ENCODE measurements around the gene POU5F1.
"Not testable (repeated sequence)": the region's sequence is repeated elsewhere in the genome, so short reads cannot be mapped to it uniquely, and the experiment has no call there.

The POU5F1 gene

DNA sequence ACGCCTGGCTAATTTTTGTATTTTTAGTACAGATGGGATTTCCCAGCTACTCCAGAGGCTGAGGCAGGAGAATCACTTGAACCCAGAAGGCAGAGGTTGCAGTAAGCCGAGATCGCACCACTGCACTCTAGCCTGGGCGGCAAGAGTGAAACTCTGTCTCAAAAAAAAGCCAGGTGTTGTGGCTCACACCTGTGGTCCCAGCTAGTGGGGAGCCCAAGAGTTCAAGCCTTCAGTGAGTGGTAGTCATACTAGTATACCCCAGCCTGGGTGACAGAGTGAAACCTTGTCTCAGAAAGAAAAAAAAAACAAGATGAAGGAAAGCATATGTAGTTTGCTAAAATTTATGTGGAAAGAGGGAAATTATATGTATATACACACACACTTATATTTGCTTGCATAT is 20.0 kb upstream of the POU5F1 start:
- no peak for DNase-seq

DNA sequence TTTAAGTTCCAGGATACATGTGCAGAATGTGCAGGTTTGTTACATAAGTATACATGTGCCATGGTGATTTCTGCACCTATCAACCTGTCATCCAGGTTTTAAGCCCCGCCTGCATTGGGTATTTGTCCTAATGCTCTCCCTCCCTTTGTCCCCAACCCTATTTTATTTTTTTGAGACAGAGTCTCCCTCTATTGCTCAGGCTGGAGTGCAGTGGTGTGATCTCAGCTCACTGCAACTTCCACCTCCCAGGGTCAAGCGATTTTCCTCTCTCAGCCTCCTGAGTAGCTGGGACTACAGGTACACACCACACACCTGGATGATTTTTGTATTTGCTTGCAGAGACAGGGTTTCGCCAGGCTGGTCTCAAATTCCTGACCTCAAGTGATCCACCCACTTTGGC is 18.7 kb upstream of the POU5F1 start:
- not testable (repeated sequence) for DNase-seq

DNA sequence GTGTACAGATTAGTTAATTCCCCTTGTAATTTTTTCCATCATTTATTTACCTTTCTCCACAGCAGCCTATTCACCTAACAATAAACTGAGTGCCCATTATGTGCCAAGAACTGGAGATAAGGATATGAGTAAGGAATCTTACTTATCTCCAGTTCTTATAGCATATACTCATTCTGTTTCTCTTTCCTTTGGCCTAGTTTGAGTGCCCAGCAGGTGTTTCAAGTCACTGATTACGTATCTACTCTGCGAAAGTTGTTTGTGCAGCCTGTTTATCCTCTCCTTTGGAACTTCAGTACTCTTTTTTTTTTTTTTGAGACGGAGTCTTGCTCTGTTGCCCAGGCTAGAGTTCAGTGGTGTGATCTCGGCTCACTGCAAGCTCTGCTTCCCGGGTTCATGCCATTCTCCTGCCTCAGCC is 17.3 kb upstream of the POU5F1 start:
- DNase-seq: no peak

DNA sequence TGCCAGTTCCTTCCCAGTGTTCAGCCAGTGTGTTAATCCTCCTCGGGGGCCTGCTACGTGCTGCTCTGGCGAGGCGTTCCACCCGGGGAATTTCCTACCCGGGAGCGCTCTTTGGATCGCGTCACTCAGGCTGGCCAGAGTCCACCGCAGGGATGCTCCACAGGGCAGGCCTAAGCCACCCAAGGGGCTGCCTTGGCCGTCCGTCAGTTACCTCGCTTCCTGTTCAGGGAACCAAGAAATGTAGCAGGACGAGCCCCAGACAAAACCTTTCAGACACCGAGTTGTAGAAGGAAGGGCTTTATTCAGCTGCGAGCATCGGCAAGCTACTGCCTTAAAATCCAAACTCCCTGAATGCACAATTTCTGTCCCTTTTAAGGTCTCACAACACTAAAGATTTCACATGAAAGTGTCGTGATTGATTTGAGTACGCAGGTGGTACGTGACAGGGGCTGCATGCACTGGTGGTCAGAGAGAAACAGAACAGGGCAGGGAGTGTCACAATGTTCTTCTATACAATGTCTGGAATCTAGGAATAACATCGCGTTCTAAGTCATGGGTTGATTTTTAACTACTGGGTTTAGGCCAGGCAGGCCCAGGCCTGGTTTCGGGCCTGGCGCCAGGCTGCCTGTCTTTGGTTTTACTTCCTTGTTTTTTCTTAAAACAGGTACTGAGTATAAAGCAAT is 15.7 kb upstream of the POU5F1 start:
- no peak for DNase-seq

DNA sequence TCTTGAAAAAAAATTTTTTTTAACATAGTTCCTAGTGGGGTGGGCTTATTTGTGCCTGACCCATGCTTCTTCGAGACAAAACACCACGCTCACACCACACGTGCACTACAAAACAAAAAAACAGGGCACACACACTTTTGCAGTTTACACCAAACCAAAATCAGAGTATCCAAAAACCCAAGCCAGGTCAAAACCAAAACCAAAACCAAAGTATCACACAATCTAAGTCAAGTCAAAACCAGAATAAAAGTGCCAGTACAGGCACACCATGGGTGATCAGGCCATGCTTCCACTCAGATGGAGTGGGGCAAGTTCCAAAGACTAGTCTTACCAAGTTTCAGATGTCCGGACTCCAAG is 15.2 kb upstream of the POU5F1 start:
- DNase-seq: not testable (repeated sequence)

DNA sequence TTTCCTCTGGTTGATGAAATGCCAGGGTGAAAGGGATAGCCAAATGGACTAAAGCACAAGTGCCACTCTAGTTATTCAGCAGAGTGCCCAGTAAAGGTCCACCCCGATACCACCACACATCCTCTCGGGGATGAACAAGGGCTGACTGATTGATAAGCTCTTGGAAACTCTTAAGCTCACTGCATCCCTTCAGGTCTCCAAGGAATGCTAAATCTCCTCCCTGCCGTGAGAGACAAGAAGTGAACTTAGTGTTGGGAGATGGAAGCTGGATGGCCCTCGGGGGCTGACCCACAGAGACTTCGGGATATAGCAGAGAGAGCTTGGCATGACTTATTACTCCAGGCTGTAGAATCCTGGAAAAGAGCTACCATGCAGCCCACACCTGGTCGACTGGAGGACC is 13.4 kb upstream of the POU5F1 start:
- not testable (repeated sequence) for DNase-seq

DNA sequence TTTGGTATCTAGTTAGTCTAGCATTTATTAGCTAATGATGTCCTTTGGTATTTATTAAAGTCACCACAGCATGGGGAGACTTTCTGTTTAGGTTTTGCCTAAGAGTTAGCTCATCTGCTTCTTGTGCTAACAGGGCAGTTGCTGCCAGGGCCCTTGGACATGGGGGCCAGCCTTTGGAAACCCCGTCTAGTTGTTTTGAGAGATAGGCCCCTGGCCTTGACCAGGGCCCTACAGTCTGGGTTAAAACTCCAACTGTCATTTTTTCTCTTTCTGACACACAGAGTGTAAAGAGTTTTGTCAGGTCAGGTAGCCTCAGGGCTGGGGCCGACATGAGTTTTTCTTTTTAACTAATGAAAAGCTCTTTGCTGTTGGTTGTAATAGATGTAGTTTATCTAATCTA is 12.8 kb upstream of the POU5F1 start:
- DNase-seq: not testable (repeated sequence)

DNA sequence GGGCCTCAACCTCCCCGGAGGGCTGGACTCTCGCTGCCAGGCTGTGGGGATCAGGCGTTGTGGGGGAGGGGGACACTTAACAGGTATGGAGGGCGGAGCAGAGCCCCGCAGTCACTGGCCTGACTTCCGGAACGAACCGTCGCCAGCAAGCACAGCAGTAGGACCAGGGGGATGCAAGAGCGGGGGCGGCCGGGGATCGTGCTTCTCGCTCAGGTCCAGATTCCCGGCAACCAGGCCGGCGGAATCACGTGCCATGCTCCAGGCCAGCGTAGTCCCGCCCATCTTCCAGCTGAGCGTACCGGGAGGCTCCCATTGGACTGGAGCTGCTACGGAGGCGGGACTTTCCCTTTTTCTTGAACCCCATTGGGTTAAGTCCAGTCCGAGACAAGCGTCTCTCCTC is 10.0 kb upstream of the POU5F1 start:
- DNase-seq: no peak

DNA sequence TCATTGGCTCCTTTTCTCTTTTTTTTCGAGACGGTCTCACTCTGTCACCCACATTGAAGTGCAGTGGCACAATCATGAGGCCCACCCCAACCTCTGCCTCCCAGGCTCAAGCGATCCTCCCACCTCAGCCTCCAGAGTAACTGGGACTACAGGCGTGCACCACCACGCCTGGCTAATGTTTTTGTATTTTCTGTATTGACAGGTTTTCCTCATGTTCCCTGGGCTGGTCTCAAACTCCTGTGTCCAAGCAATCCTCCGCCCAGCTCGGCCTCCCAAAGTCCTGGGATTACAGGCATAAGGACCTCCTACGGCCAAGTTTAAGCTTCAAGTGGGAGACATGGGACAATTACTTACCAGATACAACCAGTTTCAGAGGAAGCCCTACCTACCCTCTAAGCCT is 9.4 kb upstream of the POU5F1 start:
- no peak for DNase-seq

DNA sequence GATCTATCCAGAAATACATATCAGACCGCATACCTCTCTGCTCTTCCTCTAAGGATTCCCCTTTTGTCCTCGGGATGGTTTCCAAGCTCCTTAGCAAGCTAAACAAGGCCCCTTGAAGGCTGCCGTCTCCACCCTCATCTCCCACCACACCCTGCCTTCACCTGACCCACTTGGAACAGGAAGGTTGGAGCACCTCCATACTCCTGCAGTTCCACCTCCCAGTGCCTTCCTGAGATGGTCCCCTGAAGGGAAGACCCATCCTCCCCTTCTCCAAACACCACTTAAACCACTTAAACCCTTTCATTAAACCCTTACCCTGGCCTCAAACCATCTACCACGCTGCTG is 8.5 kb upstream of the POU5F1 start:
- no peak for DNase-seq

DNA sequence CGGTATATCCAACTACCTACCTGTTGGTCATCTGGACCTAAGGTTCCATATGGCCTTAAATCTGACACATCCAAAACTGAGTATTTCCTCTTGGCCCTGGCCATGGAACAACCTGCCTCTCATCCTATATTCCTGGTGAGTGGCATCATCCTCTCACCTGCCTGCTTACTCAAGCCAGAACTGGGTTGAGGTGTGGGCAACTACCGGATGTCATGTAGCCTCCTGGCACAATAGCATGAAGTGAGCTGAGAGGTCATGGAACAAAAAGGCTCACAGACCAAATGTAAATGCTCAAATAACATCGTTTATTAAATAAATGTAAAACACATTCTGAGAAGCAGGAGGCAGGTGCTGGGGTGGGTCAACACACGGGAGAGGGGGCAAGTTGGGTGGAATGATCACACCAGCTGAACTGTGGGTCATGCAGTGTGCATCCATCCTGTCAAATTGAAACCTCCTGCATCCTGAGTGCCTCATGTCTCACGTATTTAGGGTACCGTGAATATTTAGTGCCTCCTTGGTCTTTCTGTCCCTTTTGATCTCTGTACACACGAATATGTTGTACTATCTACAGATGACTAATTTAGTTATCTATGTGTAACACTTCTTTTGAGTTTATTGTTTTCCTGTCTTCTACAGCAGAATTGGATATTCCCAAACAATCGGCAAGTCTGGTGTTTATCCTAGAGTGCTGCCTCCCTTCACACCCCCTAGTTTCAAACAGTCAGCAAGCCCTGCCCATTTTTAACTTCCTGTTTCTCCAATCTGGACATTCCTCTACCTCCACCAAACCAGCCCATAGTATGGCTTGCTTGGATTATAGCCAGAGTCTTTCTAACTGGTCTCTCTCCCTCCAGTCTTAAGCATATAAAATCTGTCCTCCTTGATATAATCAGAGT is 7.9 kb upstream of the POU5F1 start:
- no peak for DNase-seq

DNA sequence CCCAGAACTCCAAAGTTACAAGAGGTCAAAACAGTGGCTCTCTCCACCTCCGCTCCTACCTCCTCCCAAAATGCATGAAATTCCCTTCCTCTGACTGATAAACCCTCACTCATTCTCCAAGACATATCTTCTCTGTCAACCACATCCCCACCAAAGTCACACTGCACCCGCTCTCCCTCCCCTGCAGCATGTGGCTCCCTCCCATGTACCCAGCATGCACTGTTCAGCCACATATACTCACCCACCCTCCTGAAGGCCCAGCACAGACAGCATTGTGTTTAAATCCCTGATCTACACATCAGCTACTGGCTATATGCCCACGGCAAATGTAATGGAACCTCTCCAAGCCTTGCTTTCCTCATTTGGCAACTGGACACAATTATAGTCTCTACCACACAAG is 5.5 kb upstream of the POU5F1 start:
- DNase-seq: no peak

DNA sequence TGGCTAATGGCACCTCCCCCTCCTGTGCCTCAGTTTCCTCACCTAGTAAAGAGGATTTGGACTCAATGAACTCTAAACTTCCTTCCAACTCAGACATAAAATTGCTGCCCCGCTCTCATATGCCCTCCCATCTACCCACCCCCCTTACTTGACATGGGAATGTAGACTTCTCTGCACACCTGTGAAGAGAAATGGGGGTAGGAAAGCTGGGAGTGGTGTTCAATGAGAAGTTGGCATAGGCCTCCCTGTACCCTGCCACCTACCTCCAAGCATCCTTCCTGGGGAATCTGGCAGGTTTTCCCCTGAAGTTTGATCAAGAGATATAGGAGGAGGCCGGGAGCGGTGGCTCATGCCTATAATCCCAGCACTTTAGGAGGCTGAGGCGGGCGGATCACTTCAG is 3.9 kb upstream of the POU5F1 start:
- no peak for DNase-seq

DNA sequence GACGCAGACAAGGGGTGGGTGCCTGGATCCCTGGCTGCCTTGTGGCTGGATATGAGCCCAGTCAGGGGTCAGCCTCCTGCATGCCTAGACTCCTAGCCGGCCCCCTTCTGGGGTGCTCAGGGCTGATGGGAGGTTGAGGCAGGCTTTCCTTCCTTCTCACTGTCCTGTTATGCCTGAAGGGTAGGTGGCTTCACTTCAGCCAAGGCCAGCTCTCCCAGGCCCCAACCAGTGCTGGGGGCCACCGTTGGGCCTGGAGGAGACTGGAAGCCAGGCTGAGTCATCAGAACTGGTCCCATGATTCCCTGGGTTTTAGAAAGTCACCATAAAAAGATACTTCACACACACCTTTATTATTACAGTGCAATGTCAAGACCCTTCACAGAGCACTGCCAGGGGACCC is 2.9 kb upstream of the POU5F1 start:
- no peak for DNase-seq

DNA sequence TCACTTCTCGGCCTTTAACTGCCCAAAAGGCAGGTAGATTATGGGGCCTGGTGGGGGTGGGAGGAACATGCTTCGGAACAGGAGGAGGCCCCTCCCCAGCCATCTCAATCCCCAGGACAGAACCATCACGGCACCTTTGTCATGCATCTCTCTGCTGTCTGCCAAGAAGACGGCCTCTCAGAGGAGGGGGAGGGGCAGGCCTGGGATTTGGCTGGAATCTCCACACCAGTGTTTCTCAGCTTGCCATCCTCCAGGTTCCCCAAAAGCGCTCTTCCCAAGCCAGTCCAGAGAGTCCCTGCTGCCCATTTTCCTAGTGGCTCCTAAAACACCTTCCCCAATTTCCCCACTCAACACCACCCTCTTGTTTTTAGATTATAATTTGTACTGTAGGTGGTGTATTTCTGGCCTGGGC is 2.5 kb upstream of the POU5F1 start:
- DNase-seq: no peak

DNA sequence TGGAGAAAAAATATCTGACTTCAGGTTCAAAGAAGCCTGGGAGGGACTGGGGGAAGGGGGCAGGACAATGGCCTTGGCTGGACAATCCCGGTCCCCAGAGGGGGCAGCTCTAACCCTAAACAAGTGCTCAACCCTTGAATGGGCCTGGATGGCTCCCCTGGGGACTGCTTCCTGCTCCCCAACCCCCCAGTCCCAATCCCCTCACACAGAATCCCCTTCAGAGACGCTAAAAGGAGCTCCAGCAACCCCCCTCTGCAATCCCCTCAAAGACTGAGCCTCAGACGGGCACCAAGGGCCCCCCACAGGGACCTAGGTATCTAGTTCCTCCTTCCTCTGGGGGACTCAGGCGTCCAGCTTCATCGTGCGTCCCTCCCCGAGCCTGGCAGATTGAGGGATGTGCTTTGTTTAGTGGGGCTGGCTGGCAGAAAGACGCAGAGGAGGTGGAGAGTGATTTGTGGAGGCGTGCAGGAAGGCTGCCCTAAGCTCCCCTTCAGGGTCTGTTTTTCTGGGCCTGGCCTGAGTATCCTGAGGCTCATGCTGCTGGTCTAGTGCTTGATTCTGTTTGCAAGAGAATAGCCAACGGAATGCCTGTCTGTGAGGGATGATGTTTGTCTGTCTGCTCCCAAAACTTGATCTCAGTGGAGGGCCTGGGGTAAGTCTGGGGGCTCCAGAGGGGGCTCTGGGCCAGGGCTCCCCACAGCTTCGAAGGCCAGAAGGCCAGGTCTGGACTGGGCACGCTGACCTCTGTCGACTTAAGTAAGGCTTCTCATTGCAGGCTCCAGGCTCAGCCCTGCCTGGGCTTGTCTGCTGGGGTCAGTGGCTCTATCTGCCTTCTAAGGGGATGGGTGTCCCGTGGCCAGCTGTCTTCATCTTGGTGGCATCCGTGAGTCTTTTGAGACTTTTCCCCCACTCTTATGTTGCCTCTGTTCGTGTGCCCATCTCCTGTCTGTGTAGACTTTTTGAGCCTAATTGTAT is 1.7 kb upstream of the POU5F1 start:
- DNase-seq: no peak

DNA sequence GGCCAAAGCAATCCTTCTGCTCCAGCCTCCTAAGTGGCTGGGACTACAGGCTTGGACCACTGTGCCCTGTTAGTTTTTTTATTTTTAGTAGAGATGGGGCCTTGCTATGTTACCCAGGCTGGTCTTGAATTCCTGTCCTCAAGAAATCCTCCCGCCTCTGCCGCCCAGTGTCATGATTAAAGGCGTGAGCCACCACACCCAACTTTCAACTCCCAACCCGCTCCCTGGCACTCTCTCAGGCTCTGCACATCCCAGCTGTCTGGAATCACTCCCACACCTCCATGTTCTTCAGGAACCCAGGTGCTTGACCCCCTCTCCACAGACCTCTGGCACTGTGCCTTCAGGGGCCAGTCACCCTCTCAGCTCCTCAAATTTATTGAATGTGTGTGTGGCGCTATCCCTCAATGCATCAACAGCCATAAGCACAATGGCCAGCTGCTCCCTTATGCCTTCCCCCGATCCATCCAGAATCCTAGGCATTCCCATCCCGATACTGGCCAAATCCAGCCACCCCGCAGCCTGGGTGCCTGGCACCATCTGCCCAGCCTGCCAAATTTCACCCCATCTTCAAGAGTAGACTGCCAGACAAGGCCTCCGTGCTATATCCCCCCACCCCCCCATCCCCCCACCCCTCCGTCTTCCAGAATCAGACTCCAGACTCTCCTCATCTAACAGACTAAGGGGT is 647 bp upstream of the POU5F1 start:
- no peak for DNase-seq

DNA sequence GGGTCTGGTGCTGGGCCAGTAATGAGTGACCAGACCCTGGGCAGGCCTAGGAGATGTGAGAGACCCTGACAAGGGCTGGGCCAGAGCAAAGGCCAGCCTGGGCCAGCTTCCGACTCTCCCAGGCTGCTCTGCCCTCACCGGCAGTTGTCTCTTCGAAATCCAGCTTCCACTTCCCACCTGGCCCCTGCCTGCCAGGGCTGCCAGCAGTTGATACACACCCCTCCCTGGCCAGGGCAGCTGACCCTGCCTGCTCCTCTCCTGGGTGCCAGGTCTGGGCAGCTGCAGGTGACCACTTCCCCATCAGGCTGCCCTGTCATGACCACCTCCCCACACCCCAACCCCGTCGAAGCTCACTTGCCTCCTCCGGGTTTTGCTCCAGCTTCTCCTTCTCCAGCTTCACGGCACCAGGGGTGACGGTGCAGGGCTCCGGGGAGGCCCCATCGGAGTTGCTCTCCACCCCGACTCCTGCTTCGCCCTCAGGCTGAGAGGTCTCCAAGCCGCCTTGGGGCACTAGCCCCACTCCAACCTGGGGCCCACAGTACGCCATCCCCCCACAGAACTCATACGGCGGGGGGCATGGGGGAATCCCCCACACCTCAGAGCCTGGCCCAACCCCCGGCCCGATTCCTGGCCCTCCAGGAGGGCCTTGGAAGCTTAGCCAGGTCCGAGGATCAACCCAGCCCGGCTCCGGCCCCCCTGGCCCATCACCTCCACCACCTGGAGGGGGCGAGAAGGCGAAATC is 453 bp downstream of the POU5F1 start:
- not testable (repeated sequence) for DNase-seq

DNA sequence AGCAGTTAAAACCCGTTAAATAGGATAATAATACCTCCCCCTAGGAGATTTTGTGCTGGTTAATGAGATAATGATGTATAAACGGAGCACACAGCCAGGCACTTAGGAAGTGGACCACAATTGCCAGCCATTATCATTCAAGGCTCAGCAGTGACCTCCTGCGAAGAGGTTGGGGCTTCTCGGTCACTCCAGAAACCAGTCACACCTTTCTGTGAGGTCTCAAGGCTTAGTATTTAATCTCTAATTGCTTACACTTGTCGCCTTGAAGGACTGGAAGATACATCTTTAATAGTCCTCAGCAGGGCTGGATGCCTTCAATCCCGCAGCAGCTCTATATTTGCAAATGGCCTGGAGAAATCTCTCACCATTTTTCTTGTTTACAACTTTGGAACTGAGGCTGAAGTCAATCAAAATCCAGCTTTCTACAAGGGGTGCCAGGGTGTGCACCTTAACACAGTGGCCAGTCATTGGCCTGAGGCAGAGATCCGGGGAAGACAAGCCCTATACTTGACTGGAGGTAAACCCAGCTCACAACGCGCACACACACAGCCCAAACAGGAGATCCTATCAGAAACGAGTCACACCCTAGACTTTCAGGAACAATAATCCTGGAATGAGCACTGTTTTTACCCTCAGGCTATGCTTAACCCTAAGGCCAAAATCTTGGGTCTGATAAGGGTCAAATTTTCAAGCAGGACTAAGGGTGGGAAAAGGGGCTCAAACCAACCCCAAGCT is 1.2 kb downstream of the POU5F1 start:
- DNase-seq: no peak

DNA sequence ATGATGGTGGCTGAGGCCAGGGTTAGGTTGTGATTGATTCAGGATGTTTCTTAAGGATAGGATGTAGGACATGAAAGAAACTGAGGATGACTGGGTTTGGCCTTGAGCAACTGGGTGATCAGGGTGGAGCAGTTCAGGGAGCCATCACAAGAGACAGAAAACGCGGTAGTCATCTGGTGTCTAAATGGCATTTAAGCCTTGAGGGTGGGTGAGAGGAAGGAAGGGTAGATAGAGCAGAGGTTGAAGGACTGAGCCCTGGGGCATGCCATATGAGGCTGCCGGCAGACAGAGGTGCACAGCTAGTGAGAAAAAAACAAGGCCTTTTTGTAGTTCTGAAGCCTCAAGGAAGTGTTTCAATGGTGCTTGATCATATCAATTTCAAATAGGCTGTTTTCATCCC is 1.9 kb downstream of the POU5F1 start:
- no peak for DNase-seq

DNA sequence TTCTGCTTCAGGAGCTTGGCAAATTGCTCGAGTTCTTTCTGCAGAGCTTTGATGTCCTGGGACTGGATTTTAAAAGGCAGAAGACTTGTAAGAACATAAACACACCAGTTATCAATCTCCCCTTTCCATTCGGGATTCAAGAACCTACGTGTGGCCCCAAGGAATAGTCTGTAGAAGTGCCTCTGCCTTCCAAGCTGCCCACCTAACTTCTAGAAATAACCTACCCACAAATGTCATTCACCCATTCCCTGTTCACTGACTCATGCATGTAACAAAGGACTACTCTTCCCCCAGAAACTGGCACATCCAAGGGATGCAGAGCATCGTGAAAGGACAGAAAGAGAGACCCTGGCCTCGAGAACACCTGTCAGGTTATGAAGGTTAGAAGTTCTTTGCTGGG is 4.5 kb downstream of the POU5F1 start:
- DNase-seq: no peak

Data from GF-D8 (cell line).